ENCODE measurements around the gene PDE3A.

The PDE3A gene

GRCh38 chr12:20429852-20430251 is 61.5 kb downstream of the PDE3A start:
- no peak overlapping the region for H3K4me2 ChIP-seq (ENCODE audit: low read length)
- TF ChIP-seq CTCF (IDR thresholded peaks at IDR 0.05): no peak
- no peaks in the 10 kb centered on the region for H3K9me3 ChIP-seq (ENCODE audit: control insufficient read depth, low read length)
- no peaks in the 10 kb centered on the region for H3K4me1 ChIP-seq
- no peaks in the 10 kb centered on the region for H3K36me3 ChIP-seq (ENCODE audit: control insufficient read depth, insufficient read depth, low read length)
- no peak overlapping the region for H3K27ac ChIP-seq
- H3K79me2 ChIP-seq: no peaks in the 10 kb centered on the region
- H2AFZ ChIP-seq: no peak overlapping the region
- H3K27me3 ChIP-seq (ENCODE audit: control insufficient read depth, insufficient read depth, low read length): no peaks in the 10 kb centered on the region
- no peak overlapping the region for H3K4me3 ChIP-seq (ENCODE audit: low read depth, low read length)
- no peak overlapping the region for H3K9ac ChIP-seq

GRCh38 chr12:20432290-20432689 is 64.0 kb downstream of the PDE3A start:
- Histone ChIP-seq H3K27me3 (ENCODE audit: control insufficient read depth, insufficient read depth, low read length) (no peaks in the 10 kb centered on the region), H3K36me3 (ENCODE audit: control insufficient read depth, insufficient read depth, low read length) (no peaks in the 10 kb centered on the region), H2AFZ (no peak overlapping the region), H3K4me1 (no peaks in the 10 kb centered on the region), H3K9me3 (ENCODE audit: control insufficient read depth, low read length) (no peaks in the 10 kb centered on the region), H3K4me2 (ENCODE audit: low read length) (no peak overlapping the region), H3K27ac (no peak overlapping the region), H3K9ac (no peak overlapping the region), H3K4me3 (ENCODE audit: low read depth, low read length) (no peak overlapping the region), H3K79me2 (no peaks in the 10 kb centered on the region)
- TF ChIP-seq CTCF (IDR thresholded peaks at IDR 0.05): no peak

GRCh38 chr12:20434996-20435395 is 66.7 kb downstream of the PDE3A start:
- Histone ChIP-seq H3K27me3 (ENCODE audit: control insufficient read depth, insufficient read depth, low read length) (no peaks in the 10 kb centered on the region), H3K4me2 (ENCODE audit: low read length) (no peak overlapping the region), H3K4me3 (ENCODE audit: low read depth, low read length) (no peak overlapping the region), H3K9ac (no peak overlapping the region), H3K79me2 (no peaks in the 10 kb centered on the region), H3K27ac (no peak overlapping the region), H3K9me3 (ENCODE audit: control insufficient read depth, low read length) (no peaks in the 10 kb centered on the region), H3K36me3 (ENCODE audit: control insufficient read depth, insufficient read depth, low read length) (no peaks in the 10 kb centered on the region), H2AFZ (no peak overlapping the region), H3K4me1 (no peaks in the 10 kb centered on the region)
- TF ChIP-seq CTCF (IDR thresholded peaks at IDR 0.05): no peak

- Histone ChIP-seq H3K36me3 (ENCODE audit: control insufficient read depth, insufficient read depth, low read length) (no peaks in the 10 kb centered on the region), H3K79me2 (no peaks in the 10 kb centered on the region), H2AFZ (no peak overlapping the region), H3K4me3 (ENCODE audit: low read depth, low read length) (no peak overlapping the region), H3K9ac (no peak overlapping the region), H3K4me2 (ENCODE audit: low read length) (no peak overlapping the region), H3K4me1 (no peaks in the 10 kb centered on the region), H3K27ac (no peak overlapping the region), H3K9me3 (ENCODE audit: control insufficient read depth, low read length) (no peaks in the 10 kb centered on the region), H3K27me3 (ENCODE audit: control insufficient read depth, insufficient read depth, low read length) (no peaks in the 10 kb centered on the region)
- no peak for TF ChIP-seq CTCF (IDR thresholded peaks at IDR 0.05)
These were observed 68.0 kb downstream of the PDE3A start for GRCh38 chr12:20436316-20436715.

- Histone ChIP-seq H3K4me3 (ENCODE audit: low read depth, low read length) (no peak overlapping the region), H3K4me2 (ENCODE audit: low read length) (no peak overlapping the region), H2AFZ (no peak overlapping the region), H3K4me1 (no peaks in the 10 kb centered on the region), H3K79me2 (no peaks in the 10 kb centered on the region), H3K9me3 (ENCODE audit: control insufficient read depth, low read length) (no peaks in the 10 kb centered on the region), H3K9ac (no peak overlapping the region), H3K36me3 (ENCODE audit: control insufficient read depth, insufficient read depth, low read length) (no peaks in the 10 kb centered on the region), H3K27me3 (ENCODE audit: control insufficient read depth, insufficient read depth, low read length) (no peaks in the 10 kb centered on the region), H3K27ac (no peak overlapping the region)
- no peak for TF ChIP-seq CTCF (IDR thresholded peaks at IDR 0.05)
These were observed 70.0 kb downstream of the PDE3A start for GRCh38 chr12:20438299-20438779.
